T-helper 1 cell treated with Interleukin-12 subunit alpha and Interleukin-12 subunit beta and Interleukin-4 antibody, amounts not matched to agents 30 μg/mL and 1 μg/mL, for 36 hours (primary cell): ENCODE results near the gene SEL1L2.
"Not testable (repeated sequence)": the region's sequence is repeated elsewhere in the genome, so short reads cannot be mapped to it uniquely, and the experiment has no call there.

ENCODE experiments used
- H3K27ac Mint-ChIP-seq: one replicate; pipeline ENCODE4 v1.8.0; 2021; ENCODE audit warnings: mild to moderate bottlenecking, mixed read lengths
- H3K27me3 Mint-ChIP-seq: one replicate; pipeline ENCODE4 v1.8.0; 2021; ENCODE audit warnings: low read depth, mixed read lengths
- H3K36me3 Mint-ChIP-seq: one replicate; pipeline ENCODE4 v1.8.0; 2021; ENCODE audit warnings: low read depth, mixed read lengths
- H3K4me1 Mint-ChIP-seq: one replicate; pipeline ENCODE4 v1.8.0; 2021; ENCODE audit warnings: low read depth, mixed read lengths
- H3K4me3 Mint-ChIP-seq: one replicate; pipeline ENCODE4 v1.8.0; 2021; ENCODE audit warnings: mild to moderate bottlenecking, moderate library complexity, mixed read lengths
- H3K9me3 Mint-ChIP-seq: one replicate; pipeline ENCODE4 v1.8.0; 2021; ENCODE audit warnings: mixed read lengths

SEL1L2 gene, protein sequence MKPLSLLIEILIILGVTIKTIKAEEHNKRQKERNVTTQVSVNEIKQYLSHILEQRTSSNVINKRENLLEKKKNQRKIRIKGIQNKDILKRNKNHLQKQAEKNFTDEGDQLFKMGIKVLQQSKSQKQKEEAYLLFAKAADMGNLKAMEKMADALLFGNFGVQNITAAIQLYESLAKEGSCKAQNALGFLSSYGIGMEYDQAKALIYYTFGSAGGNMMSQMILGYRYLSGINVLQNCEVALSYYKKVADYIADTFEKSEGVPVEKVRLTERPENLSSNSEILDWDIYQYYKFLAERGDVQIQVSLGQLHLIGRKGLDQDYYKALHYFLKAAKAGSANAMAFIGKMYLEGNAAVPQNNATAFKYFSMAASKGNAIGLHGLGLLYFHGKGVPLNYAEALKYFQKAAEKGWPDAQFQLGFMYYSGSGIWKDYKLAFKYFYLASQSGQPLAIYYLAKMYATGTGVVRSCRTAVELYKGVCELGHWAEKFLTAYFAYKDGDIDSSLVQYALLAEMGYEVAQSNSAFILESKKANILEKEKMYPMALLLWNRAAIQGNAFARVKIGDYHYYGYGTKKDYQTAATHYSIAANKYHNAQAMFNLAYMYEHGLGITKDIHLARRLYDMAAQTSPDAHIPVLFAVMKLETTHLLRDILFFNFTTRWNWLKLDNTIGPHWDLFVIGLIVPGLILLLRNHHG

DNA sequence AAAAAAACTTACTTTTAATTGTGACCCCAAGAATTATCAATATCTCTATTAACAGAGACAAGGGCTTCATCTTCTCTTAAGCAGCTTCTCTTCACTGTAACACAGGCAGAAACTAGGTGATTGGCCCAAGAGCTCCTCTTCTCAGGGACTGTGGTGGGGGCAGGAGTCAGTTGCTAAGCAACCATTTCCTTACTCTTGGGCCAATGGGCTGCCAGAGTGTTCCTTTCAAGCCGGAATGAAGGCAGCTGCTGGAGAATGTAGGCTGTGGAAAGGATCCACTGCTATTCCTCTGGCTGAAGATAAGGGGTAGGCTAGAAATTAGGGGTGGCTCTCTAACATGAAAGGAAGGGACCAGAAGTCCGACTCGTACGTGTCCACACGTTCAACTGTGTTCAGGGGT lies at the start of gene SEL1L2:
Gene SEL1L2 (minus strand): TSS at position 150 of the 400 bp plus-strand sequence. CDS start 80 bp downstream, at position 70.
- Mint-ChIP-seq H3K4me3 (no peak within 1 kb of the TSS), H3K9me3 (peaks cover 21% of the 10 kb centered on the region), H3K4me1 (no peaks in the 10 kb centered on the region), H3K36me3 (no peaks in the 10 kb centered on the region), H3K27ac (no peak within 1 kb of the TSS), H3K27me3 (no peaks in the 10 kb centered on the region)

DNA sequence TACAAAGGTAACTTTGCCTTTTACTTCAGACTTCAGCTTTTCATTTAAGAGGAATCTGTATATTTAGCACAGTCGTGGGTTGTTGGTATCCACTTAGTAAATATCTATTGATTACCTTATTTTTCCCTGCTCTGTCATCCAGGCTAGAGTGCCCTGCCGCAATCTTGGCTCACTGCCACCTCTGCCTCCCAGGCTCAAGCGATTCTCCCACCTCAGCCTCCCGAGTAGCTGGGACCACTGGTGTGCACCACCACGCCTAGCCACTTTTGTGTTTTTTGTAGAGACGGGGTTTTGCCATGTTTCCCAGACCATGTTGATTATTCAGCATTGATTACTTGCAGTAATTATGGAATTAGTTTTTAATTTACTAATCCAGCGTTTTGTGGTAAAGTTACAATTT lies 46.2 kb upstream of the SEL1L2 start:
- H3K4me3 Mint-ChIP-seq, result no peak overlapping the region
- no peaks in the 10 kb centered on the region for H3K27me3 Mint-ChIP-seq
- H3K36me3 Mint-ChIP-seq, result no peaks in the 10 kb centered on the region
- no peak overlapping the region for H3K27ac Mint-ChIP-seq
- no peaks in the 10 kb centered on the region for H3K9me3 Mint-ChIP-seq
- no peaks in the 10 kb centered on the region for H3K4me1 Mint-ChIP-seq

- H3K4me1 Mint-ChIP-seq, result no peaks in the 10 kb centered on the region
Observed at GRCh38 chr20:14033310-14033709, 42.9 kb upstream of the SEL1L2 start.

DNA sequence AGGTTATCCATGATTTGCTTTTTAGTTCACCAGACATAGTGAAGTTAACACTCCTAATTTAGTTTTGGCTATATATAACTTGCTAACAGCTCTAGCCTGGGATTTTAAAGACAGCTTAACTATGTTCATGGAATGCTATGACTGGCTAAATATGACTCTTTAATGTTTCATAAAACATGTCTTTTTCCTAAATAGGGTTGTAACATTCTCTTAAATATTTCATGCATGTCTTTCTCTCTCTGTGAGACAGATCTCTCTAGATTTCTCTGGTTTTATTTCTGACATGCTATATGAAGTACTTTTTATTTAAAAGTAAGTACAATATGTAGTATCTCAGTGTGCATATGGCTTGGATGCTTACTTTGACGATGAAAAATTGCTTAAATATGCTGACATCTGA lies 40.6 kb upstream of the SEL1L2 start:
- Mint-ChIP-seq H3K27ac (no peak overlapping the region), H3K27me3 (no peaks in the 10 kb centered on the region), H3K4me1 (no peaks in the 10 kb centered on the region), H3K4me3 (no peak overlapping the region), H3K9me3 (peaks cover 5% of the 10 kb centered on the region), H3K36me3 (no peaks in the 10 kb centered on the region)

More at GRCh38 chr20:14033310-14033709, 42.9 kb upstream of the SEL1L2 start:
- Mint-ChIP-seq H3K27ac (no peak overlapping the region), H3K9me3 (peaks cover 5% of the 10 kb centered on the region), H3K36me3 (no peaks in the 10 kb centered on the region), H3K4me3 (no peak overlapping the region), H3K27me3 (no peaks in the 10 kb centered on the region)

DNA sequence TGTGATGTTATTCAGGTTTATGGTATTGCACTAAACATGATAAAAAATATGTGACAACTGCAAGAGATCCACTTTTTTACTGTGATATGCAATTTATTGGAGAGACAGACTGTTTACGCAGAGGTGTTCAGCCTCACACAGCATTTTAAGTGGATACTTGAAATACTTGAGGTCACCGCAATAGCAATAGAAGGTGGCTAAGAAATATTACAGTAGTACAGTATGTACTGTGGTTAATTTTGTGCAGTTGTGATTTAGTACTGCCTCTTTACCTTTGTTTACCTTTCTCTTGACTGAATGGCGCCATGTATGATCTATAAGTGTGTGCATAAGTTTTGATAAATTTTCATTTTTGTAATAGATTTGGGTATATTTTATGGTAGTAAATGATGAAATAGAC lies 22.3 kb upstream of the SEL1L2 start:
- H3K36me3 Mint-ChIP-seq, result no peaks in the 10 kb centered on the region
- H3K27me3 Mint-ChIP-seq, result no peaks in the 10 kb centered on the region
- peaks cover 10% of the 10 kb centered on the region for H3K9me3 Mint-ChIP-seq

DNA sequence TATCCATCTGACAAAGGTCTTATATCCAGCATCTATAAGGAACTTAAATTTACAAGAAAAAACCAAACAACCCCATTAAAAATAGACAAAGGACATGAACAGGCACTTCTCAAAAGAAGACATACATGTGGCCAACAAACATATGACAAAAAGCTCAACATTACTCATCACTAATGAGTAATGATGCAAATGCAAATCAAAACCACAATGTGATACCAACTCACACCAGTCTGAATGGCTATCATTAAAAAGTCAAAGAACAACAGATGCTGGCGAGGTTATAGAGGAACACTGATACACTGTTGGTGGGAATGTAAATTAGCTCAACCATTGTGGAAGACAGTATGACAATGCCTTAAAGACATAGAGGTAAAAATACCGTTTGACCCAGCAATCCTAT lies 18.8 kb upstream of the SEL1L2 start:
- no peaks in the 10 kb centered on the region for H3K9me3 Mint-ChIP-seq

More for the DNA sequence above, 22.3 kb upstream of the SEL1L2 start:
- no peak overlapping the region for H3K27ac Mint-ChIP-seq
- no peak overlapping the region for H3K4me3 Mint-ChIP-seq
- no peaks in the 10 kb centered on the region for H3K4me1 Mint-ChIP-seq

GRCh38 chr20:14005996-14006395 lies 15.6 kb upstream of the SEL1L2 start:
- Mint-ChIP-seq H3K9me3 (no peaks in the 10 kb centered on the region), H3K36me3 (no peaks in the 10 kb centered on the region), H3K4me1 (no peaks in the 10 kb centered on the region), H3K27me3 (no peaks in the 10 kb centered on the region), H3K4me3 (no peak overlapping the region), H3K27ac (no peak overlapping the region)

More for the DNA sequence above, 18.8 kb upstream of the SEL1L2 start:
- no peaks in the 10 kb centered on the region for H3K36me3 Mint-ChIP-seq
- H3K4me3 Mint-ChIP-seq, result no peak overlapping the region
- no peak overlapping the region for H3K27ac Mint-ChIP-seq
- no peaks in the 10 kb centered on the region for H3K4me1 Mint-ChIP-seq
- no peaks in the 10 kb centered on the region for H3K27me3 Mint-ChIP-seq

DNA sequence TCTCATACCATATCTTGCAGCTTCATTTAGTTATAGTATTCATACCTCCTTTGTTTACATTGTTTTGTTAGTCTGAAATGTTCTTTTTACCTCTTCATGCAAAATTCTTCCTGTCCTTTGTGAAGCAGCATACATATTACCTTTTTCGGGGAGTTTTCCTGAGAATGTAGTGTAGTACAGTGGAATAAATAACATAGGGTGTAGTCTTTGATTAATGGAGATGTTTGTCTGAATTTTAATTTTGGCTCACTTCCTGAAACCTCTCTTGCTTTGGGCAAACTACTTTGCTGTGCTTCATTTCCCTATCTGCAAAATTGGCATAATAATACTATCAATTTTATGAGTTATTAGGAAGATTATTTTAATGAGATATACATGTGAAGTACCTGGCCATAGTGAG lies 10.5 kb upstream of the SEL1L2 start:
- Mint-ChIP-seq H3K27ac (no peak overlapping the region), H3K9me3 (peaks cover 4% of the 10 kb centered on the region), H3K4me1 (no peaks in the 10 kb centered on the region)

GRCh38 chr20:13996265-13996664 lies 5.9 kb upstream of the SEL1L2 start:
- Mint-ChIP-seq H3K36me3 (peaks cover 1% of the 10 kb centered on the region), H3K27ac (no peak overlapping the region), H3K9me3 (peaks cover 22% of the 10 kb centered on the region), H3K27me3 (peaks cover 12% of the 10 kb centered on the region), H3K4me3 (peak overlapping the region; percentile 35), H3K4me1 (no peaks in the 10 kb centered on the region)

More for the DNA sequence above, 10.5 kb upstream of the SEL1L2 start:
- Mint-ChIP-seq H3K27me3 (peaks cover 12% of the 10 kb centered on the region), H3K4me3 (no peak overlapping the region), H3K36me3 (peaks cover 1% of the 10 kb centered on the region)

GRCh38 chr20:13995841-13996240 lies 5.4 kb upstream of the SEL1L2 start:
- no peak overlapping the region for H3K4me3 Mint-ChIP-seq
- H3K9me3 Mint-ChIP-seq, result peaks cover 22% of the 10 kb centered on the region
- H3K36me3 Mint-ChIP-seq, result peaks cover 1% of the 10 kb centered on the region
- peaks cover 12% of the 10 kb centered on the region for H3K27me3 Mint-ChIP-seq
- no peaks in the 10 kb centered on the region for H3K4me1 Mint-ChIP-seq
- H3K27ac Mint-ChIP-seq, result no peak overlapping the region

GRCh38 chr20:13995086-13995665 lies 4.8 kb upstream of the SEL1L2 start, which contains the start of gene MACROD2:
Gene MACROD2 (plus strand): TSS chr20:13995516.
- H3K9me3 Mint-ChIP-seq, result peaks cover 22% of the 10 kb centered on the region
- H3K27ac Mint-ChIP-seq, result no peak within 1 kb of the TSS
- no peaks in the 10 kb centered on the region for H3K4me1 Mint-ChIP-seq
- H3K36me3 Mint-ChIP-seq, result peaks cover 1% of the 10 kb centered on the region
- H3K27me3 Mint-ChIP-seq, result peaks cover 12% of the 10 kb centered on the region
- H3K4me3 Mint-ChIP-seq, result peak within 1 kb of the TSS; percentile 35

DNA sequence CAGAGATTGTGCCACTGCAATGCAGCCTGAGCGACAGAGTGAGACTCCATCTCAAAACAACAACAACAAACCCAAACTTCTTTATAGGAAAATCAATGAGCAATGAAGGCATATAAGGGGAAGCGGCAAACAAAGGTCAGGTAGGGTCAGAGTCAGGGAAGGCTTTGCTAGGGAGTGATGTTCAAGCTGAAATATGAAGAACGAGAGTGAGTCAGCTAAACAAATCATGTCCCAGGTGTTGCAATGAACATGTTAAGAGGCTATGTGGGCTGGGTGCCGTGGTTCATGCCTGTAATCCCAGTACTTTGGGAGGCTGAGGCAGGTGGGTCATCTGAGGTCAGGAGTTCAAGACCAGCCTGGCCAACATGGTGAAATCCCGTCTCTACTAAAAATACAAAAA lies 1.5 kb upstream of the SEL1L2 start:
- not testable (repeated sequence) for H3K4me3 Mint-ChIP-seq, H3K27ac Mint-ChIP-seq, H3K36me3 Mint-ChIP-seq, H3K27me3 Mint-ChIP-seq, H3K4me1 Mint-ChIP-seq
- H3K9me3 Mint-ChIP-seq, result peaks cover 25% of the 10 kb centered on the region

DNA sequence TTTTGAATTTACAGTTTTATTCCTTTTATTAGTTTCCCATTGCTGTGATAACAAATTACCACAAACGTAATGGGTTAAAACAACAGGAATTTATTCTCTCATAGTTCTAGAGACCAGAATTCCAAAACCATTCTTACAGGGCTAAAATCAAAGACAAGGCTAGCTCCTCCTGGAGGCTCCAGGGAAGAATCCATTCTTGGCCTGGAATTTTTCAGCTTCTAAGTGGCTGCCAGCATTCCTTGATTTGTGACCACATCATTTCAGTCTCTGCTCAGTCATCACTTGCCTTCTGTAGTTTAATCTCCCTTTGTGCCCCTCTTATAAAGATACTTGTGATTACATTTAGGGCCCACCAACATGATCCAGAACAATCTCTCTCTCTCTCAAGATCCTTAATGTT lies 897 bp upstream of the SEL1L2 start:
- peaks cover 21% of the 10 kb centered on the region for H3K9me3 Mint-ChIP-seq
- no peak overlapping the region for H3K4me3 Mint-ChIP-seq
- no peaks in the 10 kb centered on the region for H3K36me3 Mint-ChIP-seq
- H3K27me3 Mint-ChIP-seq, result peaks cover 2% of the 10 kb centered on the region
- no peak overlapping the region for H3K27ac Mint-ChIP-seq
- no peaks in the 10 kb centered on the region for H3K4me1 Mint-ChIP-seq

DNA sequence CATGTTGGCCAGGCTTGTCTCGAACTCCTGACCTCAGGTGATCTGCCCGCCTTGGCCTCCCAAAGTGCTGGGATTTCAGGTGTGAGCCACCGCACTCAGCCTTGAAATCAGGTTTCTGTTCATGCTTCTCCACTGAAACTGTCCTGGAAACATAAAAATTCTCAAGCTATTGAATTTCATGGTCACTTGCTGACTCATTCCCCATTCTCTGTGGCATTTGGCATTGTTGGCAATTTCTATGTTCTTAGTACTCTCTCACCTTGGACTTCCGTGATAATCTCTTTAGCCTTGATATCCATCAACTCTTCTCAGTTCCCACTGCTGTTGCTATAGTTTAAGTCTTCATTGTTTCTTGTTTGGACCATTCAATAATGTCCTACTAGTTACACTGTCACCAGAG lies 6.2 kb downstream of the SEL1L2 start:
- H3K27ac Mint-ChIP-seq, result no peak overlapping the region
- H3K4me3 Mint-ChIP-seq, result no peak overlapping the region
- no peaks in the 10 kb centered on the region for H3K36me3 Mint-ChIP-seq
- no peaks in the 10 kb centered on the region for H3K4me1 Mint-ChIP-seq
- H3K27me3 Mint-ChIP-seq, result no peaks in the 10 kb centered on the region
- H3K9me3 Mint-ChIP-seq, result peaks cover 3% of the 10 kb centered on the region

DNA sequence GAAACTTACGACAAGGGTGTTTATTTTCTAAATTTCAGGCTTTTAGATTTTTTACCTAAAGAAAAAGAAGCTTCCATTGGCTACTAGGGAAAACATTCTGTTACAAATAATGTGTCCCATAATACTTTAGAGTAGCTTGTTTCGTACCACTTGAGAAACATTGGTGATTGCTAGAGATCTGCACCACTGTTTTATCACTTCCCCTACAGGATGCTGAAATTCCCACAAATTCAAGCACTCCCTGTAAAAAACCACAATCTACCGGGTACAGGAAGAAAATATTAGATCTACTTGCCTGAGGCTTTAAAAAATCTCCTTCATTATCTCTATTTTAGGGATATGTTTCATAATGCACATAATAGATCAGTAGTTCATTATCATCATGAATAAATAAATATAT lies 29.9 kb downstream of the SEL1L2 start:
- no peaks in the 10 kb centered on the region for H3K9me3 Mint-ChIP-seq
- no peaks in the 10 kb centered on the region for H3K4me1 Mint-ChIP-seq
- H3K36me3 Mint-ChIP-seq, result no peaks in the 10 kb centered on the region
- no peaks in the 10 kb centered on the region for H3K27me3 Mint-ChIP-seq
- H3K4me3 Mint-ChIP-seq, result no peak overlapping the region
- no peak overlapping the region for H3K27ac Mint-ChIP-seq
